Thyroid gland (tissue), 4 donors: ENCODE measurements around the gene ZNF81. TPM values are rescaled to one million over a fixed set of nuclear protein-coding genes. Genes with fewer than 3 reads are reported as not detected.

Source experiments
- DNase-seq, 2 donors: peaks; one replicate each; pipeline ENCODE4 v3.0.0-alpha.2; 2019
- H3K27ac ChIP-seq, 3 donors: fragments of 200-600 bp; sonication (generic); 1 replicate in 2 of 3; 2 replicates in 1 of 3; pipeline ENCODE4 v1.5.1; 2016 to 2019; ENCODE audit warnings: mild to moderate bottlenecking in 1 of 3, moderate library complexity in 1 of 3
- H3K27me3 ChIP-seq: fragments of 200-600 bp; sonication (generic); one replicate; pipeline ENCODE4 v1.5.1; 2019
- H3K36me3 ChIP-seq, 2 donors: fragments of 200-600 bp; sonication (generic); one replicate each; pipeline ENCODE4 v1.5.1; 2016 to 2019
- H3K4me1 ChIP-seq, 2 donors: fragments of 200-600 bp; sonication (generic); one replicate each; pipeline ENCODE4 v1.5.1; 2017 to 2019
- H3K4me3 ChIP-seq, 3 donors: fragments of 200-600 bp; sonication (generic); replicated peaks in 1 of 3; 1 replicate in 2 of 3; 2 replicates in 1 of 3; pipeline ENCODE4 v1.5.1; 2016; ENCODE audit warnings: mild to moderate bottlenecking in 1 of 3
- H3K9me3 ChIP-seq: fragments of 200-600 bp; sonication (generic); one replicate; pipeline ENCODE4 v1.5.1; 2017
- POLR2A ChIP-seq, 2 donors: fragments of 450-650 bp; IDR thresholded peaks; one replicate each; pipeline ENCODE4 v1.6.1; 2017; ENCODE audit warnings: antibody characterized with exemption in 2 of 2, mild to moderate bottlenecking in 2 of 2, moderate library complexity in 1 of 2
- WGBS, 2 donors: methylation state at CpG; one replicate each; pipeline ENCODE4 v1.1.5; 2017; 5-methylcytosine and 5-hydroxymethylcytosine counted together
- intact Hi-C: fragments of 100-400 bp; cut with DNase I; formaldehyde crosslinking; loops from one replicate; pipeline ENCODE4 v1.15.1; 2023
- total RNA-seq, 4 donors: library from RNA; depleted of rRNA; stranded (reverse); fragments of >200 nt; gene quantifications; one replicate each; pipeline ENCODE4 v1.2.3, GENCODE V29; 2016
- TF ChIP-seq, protein P1 (sequence below), 6 experiments: fragments of 200-600 bp in 3 of 6; fragments of 450-650 bp in 3 of 6; sonication (generic) in 3 of 6; IDR thresholded peaks; one replicate each; pipeline ENCODE4 v1.5.1; 2016 to 2019; ENCODE audit warnings: antibody characterized with exemption in 6 of 6, mild to moderate bottlenecking in 2 of 6, inconsistent platforms in 1 of 6, moderate library complexity in 1 of 6

Gene ZNF81
- 10 to 100 TPM in 3 of 4 donors, 1 to 10 TPM in 1; 7.1 to 17.8 (median 12.2) TPM for total RNA-seq

DNA sequence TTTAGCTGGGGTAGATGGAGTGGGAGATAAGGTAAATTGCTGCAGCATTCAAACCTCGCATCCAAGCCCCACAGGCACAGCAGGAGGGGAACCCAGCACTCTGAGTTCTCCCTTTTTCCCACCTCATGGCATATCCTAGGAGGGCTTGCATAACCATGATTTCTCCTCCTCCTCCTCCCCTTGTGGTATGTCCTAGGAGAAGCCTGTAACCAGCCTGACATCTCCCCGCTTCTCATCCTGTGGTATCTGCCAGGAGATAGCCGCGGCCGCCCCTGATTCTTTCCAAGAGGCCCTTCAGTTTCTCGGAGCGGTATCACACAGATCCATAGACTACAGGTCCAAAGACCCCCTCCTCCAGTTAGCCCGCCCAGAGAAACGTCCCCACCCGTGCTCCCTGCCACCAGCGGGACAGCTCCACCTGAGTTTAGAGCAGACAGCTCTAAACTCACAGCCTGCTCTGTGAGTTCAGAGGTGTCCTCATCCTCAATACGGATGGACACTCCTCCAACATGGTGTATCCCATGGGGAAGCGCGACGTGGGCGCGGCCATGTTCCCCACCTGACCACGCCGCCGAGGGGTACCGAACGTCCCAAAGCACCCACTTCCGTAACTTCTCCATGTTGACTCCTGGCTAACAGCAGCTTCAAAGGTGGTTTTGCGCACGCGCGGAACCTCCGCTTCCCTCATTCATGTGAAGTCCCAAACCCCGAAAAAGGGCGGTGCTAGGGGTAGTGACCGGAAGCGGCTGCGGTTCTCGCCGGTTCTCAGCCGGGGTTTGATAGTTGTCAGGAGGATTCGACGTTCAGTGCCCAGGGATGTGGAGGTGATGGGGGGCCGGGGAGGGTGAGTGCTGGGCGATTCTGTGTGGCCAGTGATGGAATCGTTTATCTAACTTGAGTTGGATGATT lies at the start of gene ZNF81:
TSS of gene ZNF81 (plus strand) at position 739 of the 909 bp plus-strand sequence. CDS start 9,366 bp downstream, outside the sequence.
- intact Hi-C loops, result loop anchor here (10.0 kb wide), 1 partner anchor 188 kb away; no protein-coding TSS in a partner anchor
- WGBS, 2 donors, result 0 to 1% methylated on average over 5 to 19 of the region's 41 CpGs
- peak within 1 kb of the TSS in 2 of 3 donors; percentile 32 to 60 for H3K27ac ChIP-seq
- peak; percentile 97 for DNase-seq
- H3K27me3 ChIP-seq, result no peaks in the 10 kb centered on the region
- peak within 1 kb of the TSS in 2 of 3 donors; percentile 21 to 42 for H3K4me3 ChIP-seq
- H3K36me3 ChIP-seq, result no peaks in the 10 kb centered on the region
- no peaks in the 10 kb centered on the region for H3K4me1 ChIP-seq
- TF ChIP-seq, protein P1, sequence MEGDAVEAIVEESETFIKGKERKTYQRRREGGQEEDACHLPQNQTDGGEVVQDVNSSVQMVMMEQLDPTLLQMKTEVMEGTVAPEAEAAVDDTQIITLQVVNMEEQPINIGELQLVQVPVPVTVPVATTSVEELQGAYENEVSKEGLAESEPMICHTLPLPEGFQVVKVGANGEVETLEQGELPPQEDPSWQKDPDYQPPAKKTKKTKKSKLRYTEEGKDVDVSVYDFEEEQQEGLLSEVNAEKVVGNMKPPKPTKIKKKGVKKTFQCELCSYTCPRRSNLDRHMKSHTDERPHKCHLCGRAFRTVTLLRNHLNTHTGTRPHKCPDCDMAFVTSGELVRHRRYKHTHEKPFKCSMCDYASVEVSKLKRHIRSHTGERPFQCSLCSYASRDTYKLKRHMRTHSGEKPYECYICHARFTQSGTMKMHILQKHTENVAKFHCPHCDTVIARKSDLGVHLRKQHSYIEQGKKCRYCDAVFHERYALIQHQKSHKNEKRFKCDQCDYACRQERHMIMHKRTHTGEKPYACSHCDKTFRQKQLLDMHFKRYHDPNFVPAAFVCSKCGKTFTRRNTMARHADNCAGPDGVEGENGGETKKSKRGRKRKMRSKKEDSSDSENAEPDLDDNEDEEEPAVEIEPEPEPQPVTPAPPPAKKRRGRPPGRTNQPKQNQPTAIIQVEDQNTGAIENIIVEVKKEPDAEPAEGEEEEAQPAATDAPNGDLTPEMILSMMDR (IDR thresholded peaks at IDR 0.05), result no peak
- TF ChIP-seq POLR2A (IDR thresholded peaks at IDR 0.05), result peak in 1 of 2 donors; percentile 64
- H3K9me3 ChIP-seq, result no peaks in the 10 kb centered on the region

DNA sequence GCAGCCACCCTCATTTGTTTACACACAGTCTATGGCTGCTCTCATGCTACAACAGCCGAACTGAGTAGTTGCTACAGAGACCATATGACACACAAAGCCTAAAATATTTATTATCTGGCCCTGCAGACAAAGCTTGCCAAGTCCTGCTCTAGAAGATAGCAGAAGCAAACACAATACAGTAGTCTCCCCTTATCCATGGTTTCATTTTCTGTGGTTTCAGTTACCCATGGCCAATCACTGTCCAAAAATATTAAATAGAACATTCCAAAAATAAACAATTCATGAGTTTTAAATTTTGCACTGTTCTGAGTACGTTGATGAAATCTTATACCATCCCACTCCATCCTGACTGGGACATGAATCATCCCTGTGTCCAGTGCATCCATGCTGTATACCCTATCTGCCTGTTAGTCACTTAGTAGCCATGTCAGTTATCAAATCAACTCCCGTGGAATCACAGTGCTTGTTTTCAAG lies 40.2 kb upstream of the ZNF81 start:
- no peak for TF ChIP-seq POLR2A (IDR thresholded peaks at IDR 0.05)
- TF ChIP-seq, protein P1 (IDR thresholded peaks at IDR 0.05), result no peak

DNA sequence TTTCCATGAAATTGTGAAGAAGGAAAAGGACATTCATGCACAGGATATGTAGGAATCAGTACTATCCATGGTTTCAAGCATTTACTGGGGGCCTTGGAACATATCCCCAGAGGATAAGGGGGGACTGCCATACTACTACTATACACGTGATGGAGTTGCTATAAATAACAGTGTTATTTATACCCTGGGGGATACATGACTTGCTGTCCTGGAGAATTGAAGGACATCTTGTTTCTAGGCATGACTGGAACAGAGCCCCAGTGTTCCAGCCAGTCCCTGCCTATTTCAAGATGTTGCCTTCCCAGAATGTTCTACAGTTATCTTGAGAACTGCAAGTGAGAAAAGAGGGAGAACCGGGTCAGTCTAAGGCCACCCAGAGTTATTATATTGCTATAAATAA lies 39.6 kb upstream of the ZNF81 start:
- 57 to 80% methylated on average over 2 of the region's 2 CpGs for WGBS, 2 donors
- no peak overlapping the region for H3K4me3 ChIP-seq
- no peaks in the 10 kb centered on the region for H3K27me3 ChIP-seq
- H3K9me3 ChIP-seq, result no peaks in the 10 kb centered on the region
- no peak for DNase-seq
- no peak overlapping the region for H3K27ac ChIP-seq
- no peaks in the 10 kb centered on the region for H3K4me1 ChIP-seq
- no peaks in the 10 kb centered on the region for H3K36me3 ChIP-seq
- TF ChIP-seq, protein P1 (IDR thresholded peaks at IDR 0.05), result no peak
- no peak for TF ChIP-seq POLR2A (IDR thresholded peaks at IDR 0.05)
- intact Hi-C loops, result no loop called here

More for the DNA sequence above, 40.2 kb upstream of the ZNF81 start:
- Histone ChIP-seq H3K4me3 (no peak overlapping the region), H3K4me1 (no peaks in the 10 kb centered on the region), H3K36me3 (no peaks in the 10 kb centered on the region), H3K27ac (no peak overlapping the region), H3K9me3 (no peaks in the 10 kb centered on the region), H3K27me3 (no peaks in the 10 kb centered on the region)
- WGBS, 2 donors, result 70 to 73% methylated on average over 3 of the region's 3 CpGs
- intact Hi-C loops, result no loop called here
- no peak for DNase-seq

DNA sequence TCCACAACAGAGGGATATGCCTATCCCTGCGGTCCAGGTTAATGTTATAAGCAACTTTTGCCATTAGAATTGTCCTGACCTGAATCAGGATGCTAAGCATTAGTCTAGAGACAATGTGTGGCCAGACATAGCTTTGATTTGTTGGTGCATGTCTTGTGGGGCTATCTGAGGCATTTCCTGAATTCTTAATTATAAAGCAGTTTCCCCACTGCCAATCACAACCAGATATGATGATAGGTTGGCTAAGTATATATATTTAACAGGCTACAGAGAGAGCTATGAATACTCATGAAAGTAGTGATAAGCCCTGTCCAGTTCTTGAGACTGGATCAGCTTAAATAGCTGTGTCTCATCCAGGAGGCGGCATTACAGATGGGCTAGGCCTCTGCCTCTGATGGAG lies 37.8 kb upstream of the ZNF81 start:
- no peaks in the 10 kb centered on the region for H3K36me3 ChIP-seq
- no peak overlapping the region for H3K27ac ChIP-seq
- H3K4me1 ChIP-seq, result no peaks in the 10 kb centered on the region
- H3K27me3 ChIP-seq, result no peaks in the 10 kb centered on the region
- H3K9me3 ChIP-seq, result no peaks in the 10 kb centered on the region
- 92 to 95% methylated on average over 2 of the region's 2 CpGs for WGBS, 2 donors
- H3K4me3 ChIP-seq, result no peak overlapping the region
- no peak for TF ChIP-seq POLR2A (IDR thresholded peaks at IDR 0.05)
- TF ChIP-seq, protein P1 (IDR thresholded peaks at IDR 0.05), result no peak
- DNase-seq, result no peak
- intact Hi-C loops, result no loop called here

DNA sequence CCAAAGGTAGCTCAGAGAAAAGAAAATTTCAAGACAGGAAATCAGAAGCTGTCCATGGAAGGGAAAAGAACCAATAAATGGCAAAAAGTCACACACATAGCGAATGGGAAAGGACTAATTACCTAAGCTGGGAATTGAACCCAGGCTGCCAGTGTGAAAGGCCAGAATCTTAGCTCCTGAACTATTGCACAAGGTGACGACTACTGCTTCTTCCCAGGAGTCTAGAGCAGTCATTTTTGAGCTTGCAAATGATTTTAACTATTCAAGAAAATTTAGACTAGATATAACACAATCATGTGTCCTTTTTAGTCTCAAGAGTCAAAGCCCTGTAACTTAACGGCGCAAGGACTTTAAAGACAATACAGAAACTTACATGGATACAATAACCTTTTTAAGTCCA lies 34.1 kb upstream of the ZNF81 start:
- H3K4me3 ChIP-seq, result no peak overlapping the region
- H3K27me3 ChIP-seq, result no peaks in the 10 kb centered on the region
- no peaks in the 10 kb centered on the region for H3K9me3 ChIP-seq
- 71 to 75% methylated on average over 4 of the region's 4 CpGs for WGBS, 2 donors
- peaks cover 0 to 5% of the 10 kb centered on the region in 2 donors for H3K4me1 ChIP-seq
- H3K27ac ChIP-seq, result peak overlapping the region; percentile 15 to 65 (median 36)
- intact Hi-C loops, result no loop called here
- no peak for TF ChIP-seq POLR2A (IDR thresholded peaks at IDR 0.05)
- TF ChIP-seq, protein P1 (IDR thresholded peaks at IDR 0.05), result no peak
- H3K36me3 ChIP-seq, result no peaks in the 10 kb centered on the region
- DNase-seq, result peak; percentile 9 to 24
